SK-N-SH (cell line): ENCODE measurements around the gene NR2F1.

Experiments
- ELF1 ChIP-seq: IDR thresholded peaks from 2 replicates; pipeline ENCODE4 v1.4.0; 2012
- EP300 ChIP-seq, 2 experiments: IDR thresholded peaks; 2 replicates each; pipeline versions ENCODE4 v1.4.0 to v1.6.1; 2012; ENCODE audit warnings: borderline replicate concordance in 1 of 2, low read depth in 1 of 2, low read length in 1 of 2
- FOSL2 ChIP-seq: IDR thresholded peaks from 2 replicates; pipeline ENCODE4 v1.4.0; 2012; ENCODE audit warnings: low read depth, mild to moderate bottlenecking, moderate library complexity, borderline replicate concordance
- RAD21 ChIP-seq: IDR thresholded peaks from 2 replicates; pipeline ENCODE4 v1.6.1; 2012; ENCODE audit warnings: mild to moderate bottlenecking, low read length
- RCOR1 ChIP-seq: fragments of 150-350 bp; IDR thresholded peaks from 2 replicates; pipeline ENCODE4 v1.6.1; 2017; ENCODE audit warnings: antibody characterized with exemption, low read length
- RFX5 ChIP-seq: IDR thresholded peaks from 2 replicates; pipeline ENCODE4 v1.6.1; 2012; ENCODE audit warnings: mild to moderate bottlenecking, improper control_type of control experiment, low read length
- RXRA ChIP-seq: IDR thresholded peaks from 2 replicates; pipeline ENCODE4 v1.4.0; 2012; ENCODE audit warnings: low read depth, mild to moderate bottlenecking, borderline replicate concordance
- SMC3 ChIP-seq: IDR thresholded peaks from 2 replicates; pipeline ENCODE4 v1.6.1; 2012; ENCODE audit warnings: low read depth, low read length, improper control_type of control experiment
- TCF12 ChIP-seq: IDR thresholded peaks from 2 replicates; pipeline ENCODE4 v1.4.0; 2012
- TEAD4 ChIP-seq: IDR thresholded peaks from 2 replicates; pipeline ENCODE4 v1.4.0; 2012; ENCODE audit warnings: mild to moderate bottlenecking, borderline replicate concordance; ENCODE audit not compliant: insufficient read depth
- TF ChIP-seq, protein P1 (sequence below): fragments of 200-600 bp; sonication (generic); IDR thresholded peaks from 2 replicates; pipeline ENCODE4 v1.6.1; 2017; ENCODE audit warnings: antibody characterized with exemption, mild to moderate bottlenecking, moderate library complexity
- TF ChIP-seq, protein P2 (sequence below): fragments of 150-350 bp; IDR thresholded peaks from 2 replicates; pipeline ENCODE4 v1.6.1; 2017; ENCODE audit warnings: antibody characterized with exemption, low read length, low read depth, borderline replicate concordance
- TF ChIP-seq, protein P3 (sequence below): IDR thresholded peaks from 2 replicates; pipeline ENCODE4; 2012

GRCh38 chr5:93601802-93602155, 18.8 kb downstream of the NR2F1 start:
- TF ChIP-seq, protein P1, sequence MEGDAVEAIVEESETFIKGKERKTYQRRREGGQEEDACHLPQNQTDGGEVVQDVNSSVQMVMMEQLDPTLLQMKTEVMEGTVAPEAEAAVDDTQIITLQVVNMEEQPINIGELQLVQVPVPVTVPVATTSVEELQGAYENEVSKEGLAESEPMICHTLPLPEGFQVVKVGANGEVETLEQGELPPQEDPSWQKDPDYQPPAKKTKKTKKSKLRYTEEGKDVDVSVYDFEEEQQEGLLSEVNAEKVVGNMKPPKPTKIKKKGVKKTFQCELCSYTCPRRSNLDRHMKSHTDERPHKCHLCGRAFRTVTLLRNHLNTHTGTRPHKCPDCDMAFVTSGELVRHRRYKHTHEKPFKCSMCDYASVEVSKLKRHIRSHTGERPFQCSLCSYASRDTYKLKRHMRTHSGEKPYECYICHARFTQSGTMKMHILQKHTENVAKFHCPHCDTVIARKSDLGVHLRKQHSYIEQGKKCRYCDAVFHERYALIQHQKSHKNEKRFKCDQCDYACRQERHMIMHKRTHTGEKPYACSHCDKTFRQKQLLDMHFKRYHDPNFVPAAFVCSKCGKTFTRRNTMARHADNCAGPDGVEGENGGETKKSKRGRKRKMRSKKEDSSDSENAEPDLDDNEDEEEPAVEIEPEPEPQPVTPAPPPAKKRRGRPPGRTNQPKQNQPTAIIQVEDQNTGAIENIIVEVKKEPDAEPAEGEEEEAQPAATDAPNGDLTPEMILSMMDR, result no peak
- TF ChIP-seq RAD21, result no peak
- no peak for TF ChIP-seq FOSL2
- TF ChIP-seq RXRA, result no peak
- no peak for TF ChIP-seq TCF12
- TF ChIP-seq RFX5, result no peak
- TF ChIP-seq, protein P2, sequence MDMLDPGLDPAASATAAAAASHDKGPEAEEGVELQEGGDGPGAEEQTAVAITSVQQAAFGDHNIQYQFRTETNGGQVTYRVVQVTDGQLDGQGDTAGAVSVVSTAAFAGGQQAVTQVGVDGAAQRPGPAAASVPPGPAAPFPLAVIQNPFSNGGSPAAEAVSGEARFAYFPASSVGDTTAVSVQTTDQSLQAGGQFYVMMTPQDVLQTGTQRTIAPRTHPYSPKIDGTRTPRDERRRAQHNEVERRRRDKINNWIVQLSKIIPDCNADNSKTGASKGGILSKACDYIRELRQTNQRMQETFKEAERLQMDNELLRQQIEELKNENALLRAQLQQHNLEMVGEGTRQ, result no peak
- no peak for TF ChIP-seq RCOR1
- TF ChIP-seq, protein P3, sequence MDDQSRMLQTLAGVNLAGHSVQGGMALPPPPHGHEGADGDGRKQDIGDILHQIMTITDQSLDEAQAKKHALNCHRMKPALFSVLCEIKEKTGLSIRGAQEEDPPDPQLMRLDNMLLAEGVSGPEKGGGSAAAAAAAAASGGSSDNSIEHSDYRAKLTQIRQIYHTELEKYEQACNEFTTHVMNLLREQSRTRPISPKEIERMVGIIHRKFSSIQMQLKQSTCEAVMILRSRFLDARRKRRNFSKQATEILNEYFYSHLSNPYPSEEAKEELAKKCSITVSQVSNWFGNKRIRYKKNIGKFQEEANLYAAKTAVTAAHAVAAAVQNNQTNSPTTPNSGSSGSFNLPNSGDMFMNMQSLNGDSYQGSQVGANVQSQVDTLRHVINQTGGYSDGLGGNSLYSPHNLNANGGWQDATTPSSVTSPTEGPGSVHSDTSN, result no peak
- TF ChIP-seq TEAD4, result no peak
- TF ChIP-seq SMC3, result no peak
- no peak for TF ChIP-seq ELF1
- peak in 1 of 2 experiments; percentile 39; a peak in 1 of 4 replicates for TF ChIP-seq EP300 (IDR thresholded peaks at IDR 0.05; ENCODE audit: borderline replicate concordance in 1 of 2, low read depth in 1 of 2, low read length in 1 of 2)
